HUES64 (cell line): Measurements from ENCODE around the gene TLNRD1.

Experiments
- H3K27ac ChIP-seq: 2 replicates; pipeline ENCODE4 v1.7.0; 2013; ENCODE audit warnings: low read depth, low read length, inconsistent platforms
- H3K27me3 ChIP-seq: 2 replicates; pipeline ENCODE4 v1.6.1; 2013; ENCODE audit warnings: mild to moderate bottlenecking, low read length; ENCODE audit not compliant: insufficient read depth
- H3K36me3 ChIP-seq: 2 replicates; pipeline ENCODE4 v1.6.1; 2013; ENCODE audit warnings: mild to moderate bottlenecking, low read length; ENCODE audit not compliant: insufficient read depth
- H3K4me1 ChIP-seq: 2 replicates; pipeline ENCODE4 v1.6.1; 2013; ENCODE audit warnings: mild to moderate bottlenecking, low read length, moderate library complexity; ENCODE audit not compliant: insufficient read depth
- H3K4me3 ChIP-seq: 2 replicates; pipeline ENCODE4 v1.5.1; 2013; ENCODE audit warnings: mild to moderate bottlenecking, low read length, moderate library complexity
- H3K9ac ChIP-seq: 2 replicates; pipeline ENCODE4 v1.6.1; 2013; ENCODE audit warnings: mild to moderate bottlenecking, low read depth, low read length
- H3K9me3 ChIP-seq: 2 replicates; pipeline ENCODE4 v1.6.1; 2013; ENCODE audit warnings: low read depth, low read length; ENCODE audit not compliant: insufficient read depth
- WGBS: fragments of 150-250, 120-280 bp; methylation state at CpG from one replicate; pipeline ENCODE4 v1.1.7; 2013; ENCODE audit warnings: missing lambda C conversion rate; 5-methylcytosine and 5-hydroxymethylcytosine counted together

Gene TLNRD1

GRCh38 chr15:81043935-81044575 is 43.3 kb downstream of the TLNRD1 start:
- no peaks in the 10 kb centered on the region for H3K36me3 ChIP-seq
- no peaks in the 10 kb centered on the region for H3K27me3 ChIP-seq
- H3K27ac ChIP-seq: no peak overlapping the region
- no peak overlapping the region for H3K4me3 ChIP-seq
- no peaks in the 10 kb centered on the region for H3K9me3 ChIP-seq
- no peaks in the 10 kb centered on the region for H3K4me1 ChIP-seq
- WGBS: 93% methylated on average over 6 of the region's 6 CpGs
- no peak overlapping the region for H3K9ac ChIP-seq

GRCh38 chr15:81046290-81046689 is 45.6 kb downstream of the TLNRD1 start:
- WGBS: 94% methylated on average over 2 of the region's 2 CpGs
- Histone ChIP-seq H3K4me3 (no peak overlapping the region), H3K36me3 (no peaks in the 10 kb centered on the region), H3K9ac (no peak overlapping the region), H3K27me3 (no peaks in the 10 kb centered on the region), H3K27ac (no peak overlapping the region), H3K4me1 (no peaks in the 10 kb centered on the region), H3K9me3 (no peaks in the 10 kb centered on the region)

- Histone ChIP-seq H3K36me3 (no peaks in the 10 kb centered on the region), H3K9ac (no peak overlapping the region), H3K27ac (no peak overlapping the region), H3K9me3 (no peaks in the 10 kb centered on the region), H3K27me3 (no peaks in the 10 kb centered on the region), H3K4me3 (no peak overlapping the region), H3K4me1 (no peaks in the 10 kb centered on the region)
- WGBS: 91% methylated on average over 3 of the region's 3 CpGs
These were observed 47.2 kb downstream of the TLNRD1 start for GRCh38 chr15:81047928-81048327.

GRCh38 chr15:81049835-81050234 is 49.1 kb downstream of the TLNRD1 start:
- Histone ChIP-seq H3K9me3 (no peaks in the 10 kb centered on the region), H3K4me3 (no peak overlapping the region), H3K9ac (no peak overlapping the region), H3K4me1 (no peaks in the 10 kb centered on the region), H3K36me3 (no peaks in the 10 kb centered on the region), H3K27ac (no peak overlapping the region), H3K27me3 (no peaks in the 10 kb centered on the region)
- WGBS: 98% methylated on average over 4 of the region's 4 CpGs

GRCh38 chr15:81050259-81050658 is 49.5 kb downstream of the TLNRD1 start:
- no peaks in the 10 kb centered on the region for H3K36me3 ChIP-seq
- H3K27me3 ChIP-seq: no peaks in the 10 kb centered on the region
- H3K9ac ChIP-seq: no peak overlapping the region
- H3K27ac ChIP-seq: no peak overlapping the region
- H3K4me3 ChIP-seq: no peak overlapping the region
- H3K4me1 ChIP-seq: no peaks in the 10 kb centered on the region
- no peaks in the 10 kb centered on the region for H3K9me3 ChIP-seq

GRCh38 chr15:81050805-81051204 is 50.1 kb downstream of the TLNRD1 start:
- Histone ChIP-seq H3K36me3 (no peaks in the 10 kb centered on the region), H3K27ac (no peak overlapping the region), H3K4me3 (no peak overlapping the region), H3K9ac (no peak overlapping the region), H3K27me3 (no peaks in the 10 kb centered on the region), H3K4me1 (no peaks in the 10 kb centered on the region), H3K9me3 (no peaks in the 10 kb centered on the region)
- WGBS: 94% methylated on average over 4 of the region's 4 CpGs

- WGBS: 92% methylated on average over 1 of the region's 2 CpGs
- Histone ChIP-seq H3K4me3 (no peak overlapping the region), H3K4me1 (no peaks in the 10 kb centered on the region), H3K27me3 (no peaks in the 10 kb centered on the region), H3K27ac (no peak overlapping the region), H3K9me3 (no peaks in the 10 kb centered on the region), H3K9ac (no peak overlapping the region), H3K36me3 (no peaks in the 10 kb centered on the region)
These were observed 51.3 kb downstream of the TLNRD1 start for GRCh38 chr15:81052046-81052445.

- Histone ChIP-seq H3K27me3 (no peaks in the 10 kb centered on the region), H3K36me3 (no peaks in the 10 kb centered on the region), H3K9ac (no peak overlapping the region), H3K4me3 (no peak overlapping the region), H3K27ac (no peak overlapping the region), H3K4me1 (no peaks in the 10 kb centered on the region), H3K9me3 (no peaks in the 10 kb centered on the region)
These were observed 52.9 kb downstream of the TLNRD1 start for GRCh38 chr15:81053621-81054020.

- Histone ChIP-seq H3K36me3 (no peaks in the 10 kb centered on the region), H3K4me3 (no peak overlapping the region), H3K27me3 (no peaks in the 10 kb centered on the region), H3K4me1 (no peaks in the 10 kb centered on the region), H3K27ac (no peak overlapping the region), H3K9ac (no peak overlapping the region), H3K9me3 (no peaks in the 10 kb centered on the region)
- WGBS: 88% methylated on average over 2 of the region's 2 CpGs
These were observed 53.5 kb downstream of the TLNRD1 start for GRCh38 chr15:81054236-81054635.
